Tibial nerve (tissue), 4 donors: ENCODE results near the gene TYW1. TPM values are rescaled to one million over a fixed set of nuclear protein-coding genes. Genes with fewer than 3 reads are reported as not detected.
"Not testable (repeated sequence)": the region's sequence is repeated elsewhere in the genome, so short reads cannot be mapped to it uniquely, and the experiment has no call there.

Source experiments
- DNase-seq, 2 donors: peaks; one replicate each; pipeline ENCODE4 v3.0.0-alpha.2; 2019; ENCODE audit warnings: low spot score in 2 of 2
- H3K27ac ChIP-seq, 4 donors: fragments of 200-600 bp; sonication (generic) in 3 of 4; one replicate each; pipeline ENCODE4 v1.5.1; 2017 to 2019; ENCODE audit warnings: mild to moderate bottlenecking in 1 of 4
- H3K27me3 ChIP-seq, 2 donors: fragments of 200-600 bp; sonication (generic) in 1 of 2; one replicate each; pipeline versions ENCODE4 v1.5.1 to v1.6.0; 2017 to 2019
- H3K36me3 ChIP-seq, 3 donors: fragments of 200-600 bp; sonication (generic); one replicate each; pipeline ENCODE4 v1.5.1; 2018 to 2019
- H3K4me1 ChIP-seq, 4 donors: fragments of 200-600 bp; sonication (generic) in 3 of 4; one replicate each; pipeline ENCODE4 v1.5.1; 2017 to 2019
- H3K4me3 ChIP-seq, 4 donors: fragments of 200-600 bp; sonication (generic) in 3 of 4; one replicate each; pipeline ENCODE4 v1.5.1; 2017 to 2019; ENCODE audit warnings: mild to moderate bottlenecking in 1 of 4, moderate library complexity in 1 of 4
- H3K9me3 ChIP-seq, 4 donors: fragments of 200-600 bp; sonication (generic) in 3 of 4; one replicate each; pipeline ENCODE4 v1.5.1; 2017 to 2019
- CTCF ChIP-seq, 5 experiments: fragments of 200-600 bp in 3 of 5; fragments of 450-650 bp in 2 of 5; sonication (generic) in 3 of 5; IDR thresholded peaks; one replicate each; pipeline ENCODE4 v1.5.1; 2016 to 2019; ENCODE audit warnings: antibody characterized with exemption in 5 of 5, mild to moderate bottlenecking in 3 of 5, moderate library complexity in 2 of 5
- EP300 ChIP-seq, 2 donors: sonication (generic); formaldehyde crosslinking; IDR thresholded peaks; one replicate each; pipeline ENCODE4 v1.6.1; 2017; ENCODE audit warnings: antibody characterized with exemption in 2 of 2, mild to moderate bottlenecking in 1 of 2
- POLR2A ChIP-seq, 2 donors: fragments of 450-650 bp; IDR thresholded peaks; one replicate each; pipeline ENCODE4 v1.6.1; 2017; ENCODE audit warnings: antibody characterized with exemption in 2 of 2, mild to moderate bottlenecking in 2 of 2, moderate library complexity in 2 of 2
- WGBS, 2 donors: methylation state at CpG; one replicate each; pipeline ENCODE4 v1.1.5; 2018; 5-methylcytosine and 5-hydroxymethylcytosine counted together
- total RNA-seq, 4 donors: library from RNA; depleted of rRNA; stranded (reverse); fragments of >200 nt; gene quantifications; one replicate each; pipeline ENCODE4 v1.1.0, GENCODE V29; 2016

The TYW1 gene
- total RNA-seq, 4 donors from 2014 or later: 18.6 to 53.1 (median 28.3) TPM

GRCh38 chr7:67019562-67020390 lies 23.1 kb downstream of the TYW1 start:
- 84 to 86% methylated on average over 8 of the region's 8 CpGs for WGBS, 2 donors
- Histone ChIP-seq H3K9me3 (no peaks in the 10 kb centered on the region), H3K4me1 (no peaks in the 10 kb centered on the region), H3K27me3 (no peaks in the 10 kb centered on the region), H3K36me3 (peaks cover 0 to 99% (median 25%) of the 10 kb centered on the region in 3 donors), H3K27ac (no peak overlapping the region), H3K4me3 (no peak overlapping the region)
- no peak for DNase-seq
- TF ChIP-seq EP300 (IDR thresholded peaks at IDR 0.05) (no peak), CTCF (IDR thresholded peaks at IDR 0.05) (no peak), POLR2A (IDR thresholded peaks at IDR 0.05) (no peak)

GRCh38 chr7:67021260-67021659 lies 24.6 kb downstream of the TYW1 start:
- peaks cover 0 to 98% (median 25%) of the 10 kb centered on the region in 3 donors for H3K36me3 ChIP-seq
- no peak for DNase-seq
- H3K27me3 ChIP-seq: no peaks in the 10 kb centered on the region
- 87 to 91% methylated on average over 7 of the region's 7 CpGs for WGBS, 2 donors
- H3K4me1 ChIP-seq: no peaks in the 10 kb centered on the region
- no peak overlapping the region for H3K27ac ChIP-seq
- no peaks in the 10 kb centered on the region for H3K9me3 ChIP-seq
- TF ChIP-seq EP300 (IDR thresholded peaks at IDR 0.05) (no peak), CTCF (IDR thresholded peaks at IDR 0.05) (no peak)
- H3K4me3 ChIP-seq: no peak overlapping the region

DNA sequence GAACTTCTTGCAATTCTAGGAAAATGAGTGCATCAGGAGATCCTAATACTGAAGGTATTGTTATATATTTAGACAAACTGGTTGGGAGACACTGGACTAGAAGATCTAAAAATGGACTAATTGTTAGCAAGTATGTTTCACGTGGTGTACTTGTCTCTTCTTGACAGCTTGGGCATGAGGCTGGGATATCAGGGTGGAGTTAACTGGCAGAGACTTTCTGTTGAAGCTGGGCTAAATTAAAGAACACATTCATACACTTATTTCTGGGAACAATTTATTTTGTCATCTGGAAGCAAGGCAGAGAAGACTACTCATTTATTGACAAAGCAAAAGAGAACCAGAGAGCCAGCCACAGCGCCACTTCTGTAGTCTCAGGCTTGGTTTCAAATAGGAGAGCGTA lies 25.9 kb downstream of the TYW1 start:
- H3K27me3 ChIP-seq: no peaks in the 10 kb centered on the region
- no peaks in the 10 kb centered on the region for H3K9me3 ChIP-seq
- 74 to 80% methylated on average over 3 of the region's 3 CpGs for WGBS, 2 donors
- peaks cover 0 to 96% (median 25%) of the 10 kb centered on the region in 3 donors for H3K36me3 ChIP-seq
- no peak for DNase-seq
- no peak for TF ChIP-seq CTCF (IDR thresholded peaks at IDR 0.05)
- no peak for TF ChIP-seq POLR2A (IDR thresholded peaks at IDR 0.05)
- no peak for TF ChIP-seq EP300 (IDR thresholded peaks at IDR 0.05)
- no peak overlapping the region for H3K27ac ChIP-seq
- no peaks in the 10 kb centered on the region for H3K4me1 ChIP-seq
- no peak overlapping the region for H3K4me3 ChIP-seq

DNA sequence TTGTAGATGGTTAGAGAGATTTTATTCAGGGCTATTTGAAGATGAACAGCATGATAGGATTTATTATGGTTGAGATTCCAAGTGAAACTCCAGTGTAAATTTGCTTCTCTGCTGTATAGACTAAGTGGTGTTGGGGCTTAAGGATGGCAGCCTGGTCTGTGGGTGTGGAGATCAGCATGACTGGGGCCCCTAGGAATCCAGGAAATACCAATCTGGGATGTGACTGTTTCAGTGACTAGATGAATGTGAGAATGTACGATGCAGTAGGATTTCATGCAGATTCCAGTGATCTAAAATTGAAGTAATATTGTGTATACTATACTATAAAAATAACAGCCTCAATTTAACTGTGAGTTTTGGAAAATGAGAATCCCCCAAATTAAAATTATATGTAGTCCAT lies 28.8 kb downstream of the TYW1 start:
- not testable (repeated sequence) for H3K4me3 ChIP-seq, H3K27me3 ChIP-seq, H3K9me3 ChIP-seq, H3K27ac ChIP-seq, H3K4me1 ChIP-seq, DNase-seq
- peaks cover 0 to 92% (median 19%) of the 10 kb centered on the region in 3 donors for H3K36me3 ChIP-seq
- 47 to 71% methylated on average over 1 of the region's 1 CpG for WGBS, 2 donors

- peaks cover 0 to 64% (median 8%) of the 10 kb centered on the region in 3 donors for H3K36me3 ChIP-seq
- not testable (repeated sequence) for H3K27ac ChIP-seq, DNase-seq, H3K27me3 ChIP-seq, H3K4me3 ChIP-seq, H3K4me1 ChIP-seq, H3K9me3 ChIP-seq
- WGBS, 2 donors: 80 to 93% methylated on average over 2 of the region's 2 CpGs
Observed at GRCh38 chr7:67031685-67032084, 35.1 kb downstream of the TYW1 start.

DNA sequence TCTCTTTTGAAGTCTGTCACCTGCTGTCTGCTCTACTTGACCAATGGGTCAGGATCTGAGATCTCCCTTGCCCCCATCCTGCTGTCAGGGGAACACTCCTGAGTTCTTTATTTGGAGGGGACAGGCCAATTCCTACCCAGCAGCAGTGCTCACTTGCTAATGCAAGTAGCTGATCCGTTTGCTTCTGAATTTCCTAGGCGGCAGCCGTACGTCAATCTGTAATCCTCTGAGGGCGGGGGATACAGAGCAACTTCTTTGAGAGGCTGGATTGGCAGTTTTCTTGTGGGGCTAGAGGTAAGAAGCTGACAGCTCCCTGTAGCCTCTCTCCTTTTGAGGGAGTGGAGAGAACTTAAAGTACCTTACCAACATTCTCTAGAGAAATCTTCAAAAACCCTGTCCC lies 36.6 kb downstream of the TYW1 start:
- H3K9me3 ChIP-seq: no peaks in the 10 kb centered on the region
- no peak overlapping the region for H3K27ac ChIP-seq
- no peak overlapping the region for H3K4me3 ChIP-seq
- peaks cover 0 to 48% (median 8%) of the 10 kb centered on the region in 3 donors for H3K36me3 ChIP-seq
- H3K27me3 ChIP-seq: no peaks in the 10 kb centered on the region
- H3K4me1 ChIP-seq: no peaks in the 10 kb centered on the region
- no peak for DNase-seq
- 94 to 95% methylated on average over 5 of the region's 5 CpGs for WGBS, 2 donors
- no peak for TF ChIP-seq CTCF (IDR thresholded peaks at IDR 0.05)
- TF ChIP-seq EP300 (IDR thresholded peaks at IDR 0.05): no peak
- no peak for TF ChIP-seq POLR2A (IDR thresholded peaks at IDR 0.05)

DNA sequence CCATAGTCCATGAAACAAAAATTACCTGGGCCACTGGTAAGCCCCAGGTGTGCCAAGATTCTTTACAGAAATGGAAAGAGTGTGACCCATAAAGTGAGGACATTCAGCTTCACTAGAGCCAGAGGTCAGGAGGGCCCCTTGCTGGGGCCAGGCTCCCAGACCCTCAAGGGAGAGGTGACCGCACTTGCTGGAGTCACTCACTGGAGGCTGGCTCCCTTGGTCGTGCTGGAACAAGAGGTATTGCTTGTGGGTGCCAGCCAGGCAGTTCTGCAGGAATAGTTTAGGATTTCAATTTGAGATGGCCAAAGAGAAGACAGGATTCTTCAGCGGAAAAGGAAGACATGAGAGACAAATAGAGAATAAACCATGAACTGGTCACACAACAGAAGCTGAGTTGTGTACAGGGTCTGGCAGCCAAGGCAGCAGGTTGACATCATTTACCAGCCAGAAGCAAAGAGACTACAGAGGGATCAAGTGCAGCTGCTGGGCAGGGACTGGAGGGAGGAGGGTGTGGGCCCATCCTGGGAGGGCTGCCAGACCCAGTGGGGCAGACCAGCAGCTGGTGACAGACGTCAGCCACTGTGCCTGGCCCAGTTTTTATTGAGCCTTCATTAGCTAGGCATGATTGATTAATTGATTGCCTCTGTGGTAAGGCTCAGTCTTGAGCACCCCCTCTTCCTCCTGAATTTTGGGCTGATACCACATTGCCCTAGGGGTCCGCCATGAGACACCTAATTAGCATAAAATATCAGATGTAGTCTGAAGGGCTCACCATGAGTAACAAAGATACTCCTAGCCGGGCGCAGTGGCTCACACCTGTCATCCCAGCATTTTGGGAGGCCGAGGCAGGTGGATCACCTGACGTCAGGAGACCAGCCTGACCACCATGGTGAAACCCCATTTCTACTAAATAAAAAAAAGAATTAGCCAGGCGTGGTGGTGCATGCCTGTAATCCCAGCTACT lies 40.1 kb downstream of the TYW1 start:
- peaks cover 0 to 33% (median 0%) of the 10 kb centered on the region in 3 donors for H3K36me3 ChIP-seq
- not testable (repeated sequence) for H3K4me1 ChIP-seq, H3K9me3 ChIP-seq, DNase-seq, H3K27me3 ChIP-seq, H3K4me3 ChIP-seq, H3K27ac ChIP-seq
- WGBS, 2 donors: 84 to 88% methylated on average over 10 of the region's 10 CpGs
